OCI-LY3 (cell line): ENCODE measurements around the gene PDXK.
A peak's percentile ranks its signal among the peaks of the same experiment; 100 is the strongest.
"Not testable (repeated sequence)": the region's sequence is repeated elsewhere in the genome, so short reads cannot be mapped to it uniquely, and the experiment has no call there.

ENCODE experiments used
- H2AFZ ChIP-seq: fragments of 200-600, 300-600 bp; shearing (Covaris generic); 2 replicates; pipeline ENCODE4 v1.6.0; 2014; ENCODE audit warnings: antibody characterized with exemption, low read depth, low read length
- H3K27ac ChIP-seq: fragments of 200-600, 300-600 bp; sonication (generic); 2 replicates; pipeline ENCODE4 v1.5.1; 2014; ENCODE audit warnings: mild to moderate bottlenecking, low read length, moderate library complexity, mixed read lengths
- H3K27me3 ChIP-seq: fragments of 200-600, 300-600 bp; sonication (generic); 2 replicates; pipeline ENCODE4 v1.6.1; 2014; ENCODE audit warnings: low read depth, low read length, mixed read lengths
- H3K36me3 ChIP-seq: fragments of 200-600, 300-600 bp; sonication (generic); replicated peaks from 2 replicates; pipeline ENCODE3; 2014; ENCODE audit warnings: low read depth, low read length, mixed read lengths
- H3K4me1 ChIP-seq: fragments of 300-600, 200-600 bp; sonication (generic); 2 replicates; pipeline ENCODE4 v1.6.1; 2014; ENCODE audit warnings: low read length, mixed read lengths
- H3K4me2 ChIP-seq: fragments of 200-600, 300-600 bp; sonication (generic); 2 replicates; pipeline ENCODE4 v1.6.1; 2014; ENCODE audit warnings: low read length, mixed read lengths
- H3K4me3 ChIP-seq: fragments of 300-600, 200-600 bp; sonication (generic); 2 replicates; pipeline ENCODE4 v1.5.1; 2014; ENCODE audit warnings: antibody characterized with exemption, mild to moderate bottlenecking, low read length, moderate library complexity
- H3K79me2 ChIP-seq: fragments of 300-600, 200-600 bp; shearing (Covaris generic); 2 replicates; pipeline ENCODE4 v1.6.1; 2014; ENCODE audit warnings: mild to moderate bottlenecking, low read length, mixed read lengths
- H3K9ac ChIP-seq: fragments of 300-600, 200-600 bp; shearing (Covaris generic); 2 replicates; pipeline ENCODE4 v1.6.0; 2014; ENCODE audit warnings: mild to moderate bottlenecking, low read length, moderate library complexity
- H3K9me3 ChIP-seq: fragments of 200-600, 300-600 bp; shearing (Covaris generic); 2 replicates; pipeline ENCODE4 v1.6.1; 2014; ENCODE audit warnings: low read length, mixed read lengths; ENCODE audit not compliant: insufficient read depth
- H4K20me1 ChIP-seq: fragments of 200-600, 300-600 bp; sonication (generic); 2 replicates; pipeline ENCODE4 v1.6.1; 2016; ENCODE audit warnings: low read length, mixed read lengths; ENCODE audit not compliant: insufficient read depth
- CTCF ChIP-seq: fragments of 200-600, 300-600 bp; sonication (generic); IDR thresholded peaks from 2 replicates; pipeline ENCODE4 v1.5.1; 2014; ENCODE audit warnings: antibody characterized with exemption, low read length, low read depth
- EZH2phosphoT487 ChIP-seq: fragments of 200-600 bp; shearing (Covaris generic); IDR thresholded peaks from 2 replicates; pipeline ENCODE4 v1.6.1; 2018; ENCODE audit warnings: antibody characterized with exemption, mixed run types, low read depth

The PDXK gene

GRCh38 chr21:43708745-43709381, 10.1 kb upstream of the PDXK start:
- no peaks in the 10 kb centered on the region for H3K79me2 ChIP-seq
- peaks cover 8% of the 10 kb centered on the region for H3K4me1 ChIP-seq

GRCh38 chr21:43712268-43712942, 6.5 kb upstream of the PDXK start:
- H3K4me1 ChIP-seq, result peaks cover 28% of the 10 kb centered on the region
- H3K27ac ChIP-seq, result no peak overlapping the region
- H3K4me2 ChIP-seq, result no peak overlapping the region

More at GRCh38 chr21:43708745-43709381, 10.1 kb upstream of the PDXK start:
- Histone ChIP-seq H3K27me3 (peaks cover 20% of the 10 kb centered on the region), H3K4me2 (no peak overlapping the region), H2AFZ (no peak overlapping the region), H3K36me3 (no peaks in the 10 kb centered on the region), H3K9ac (no peak overlapping the region), H3K9me3 (no peaks in the 10 kb centered on the region), H4K20me1 (no peaks in the 10 kb centered on the region), H3K27ac (no peak overlapping the region), H3K4me3 (no peak overlapping the region)
- TF ChIP-seq EZH2phosphoT487 (no peak), CTCF (no peak)

GRCh38 chr21:43713123-43713522, 5.8 kb upstream of the PDXK start:
- Histone ChIP-seq H3K27me3 (peaks cover 35% of the 10 kb centered on the region), H3K4me1 (peaks cover 31% of the 10 kb centered on the region)
- not testable (repeated sequence) for H3K4me2 ChIP-seq, H3K36me3 ChIP-seq, H3K79me2 ChIP-seq, H3K9ac ChIP-seq, H3K4me3 ChIP-seq, H3K9me3 ChIP-seq, H4K20me1 ChIP-seq, H3K27ac ChIP-seq, H2AFZ ChIP-seq

More at GRCh38 chr21:43712268-43712942, 6.5 kb upstream of the PDXK start:
- Histone ChIP-seq H3K9ac (no peak overlapping the region), H3K36me3 (no peaks in the 10 kb centered on the region), H3K4me3 (no peak overlapping the region), H2AFZ (no peak overlapping the region), H3K79me2 (no peaks in the 10 kb centered on the region), H4K20me1 (no peaks in the 10 kb centered on the region), H3K27me3 (peaks cover 33% of the 10 kb centered on the region), H3K9me3 (no peaks in the 10 kb centered on the region)
- TF ChIP-seq CTCF (no peak), EZH2phosphoT487 (no peak)

- peaks cover 23% of the 10 kb centered on the region for H3K79me2 ChIP-seq
- H3K27ac ChIP-seq, result no peak overlapping the region
- H3K4me3 ChIP-seq, result peak overlapping the region; percentile 25; the same call in 1 of the 2 replicates
- H3K4me1 ChIP-seq, result peaks cover 31% of the 10 kb centered on the region
- no peak overlapping the region for H3K9ac ChIP-seq
- no peaks in the 10 kb centered on the region for H3K36me3 ChIP-seq
- TF ChIP-seq CTCF (no peak), EZH2phosphoT487 (no peak)
- H3K9me3 ChIP-seq, result no peaks in the 10 kb centered on the region
- H3K27me3 ChIP-seq, result peaks cover 28% of the 10 kb centered on the region
- H4K20me1 ChIP-seq, result peaks cover 18% of the 10 kb centered on the region
- peak overlapping the region; percentile 55 for H3K4me2 ChIP-seq
- no peak overlapping the region for H2AFZ ChIP-seq
Measured at GRCh38 chr21:43716376-43717165, 2.4 kb upstream of the PDXK start.
